Type B pancreatic cell (in vitro differentiated cells): Measurements from ENCODE around the gene HIGD1A. TPM values are rescaled to one million over a fixed set of nuclear protein-coding genes. Genes with fewer than 3 reads are reported as not detected.

ENCODE experiments used
- DNase-seq: peaks from one replicate; pipeline ENCODE4 v3.0.0; 2021; ENCODE audit warnings: mixed read lengths; ENCODE audit not compliant: unreplicated experiment; ENCODE audit errors: extremely low spot score
- H3K27ac Mint-ChIP-seq: 2 replicates; pipeline ENCODE4 v1.8.0; 2021; ENCODE audit warnings: mild to moderate bottlenecking, mixed read lengths
- H3K27me3 Mint-ChIP-seq: 2 replicates; pipeline ENCODE4 v1.8.0; 2021; ENCODE audit warnings: mixed read lengths
- H3K36me3 Mint-ChIP-seq: 2 replicates; pipeline ENCODE4 v1.8.0; 2021; ENCODE audit warnings: mixed read lengths
- H3K4me1 Mint-ChIP-seq: one replicate; pipeline ENCODE4 v1.8.0; 2021; ENCODE audit warnings: mixed read lengths; ENCODE audit not compliant: unreplicated experiment
- H3K4me3 Mint-ChIP-seq: 2 replicates; pipeline ENCODE4 v1.8.0; 2021; ENCODE audit warnings: mild to moderate bottlenecking, mixed read lengths
- H3K9me3 Mint-ChIP-seq: 2 replicates; pipeline ENCODE4 v1.8.0; 2021; ENCODE audit warnings: mixed read lengths
- total RNA-seq: library from RNA; stranded (reverse); gene quantifications from 2 replicates; pipeline ENCODE4 v1.2.1, GENCODE V29; 2021; ENCODE audit warnings: low replicate concordance
- TF ChIP-seq, protein P1 (sequence below): fragments of 200-600 bp; sonication (generic); conservative IDR thresholded peaks from 2 replicates; pipeline ENCODE4 v1.5.0; 2021; ENCODE audit warnings: antibody characterized with exemption, mild to moderate bottlenecking

The HIGD1A gene
- total RNA-seq, 1 donor from 2014 or later, result 100 TPM

DNA sequence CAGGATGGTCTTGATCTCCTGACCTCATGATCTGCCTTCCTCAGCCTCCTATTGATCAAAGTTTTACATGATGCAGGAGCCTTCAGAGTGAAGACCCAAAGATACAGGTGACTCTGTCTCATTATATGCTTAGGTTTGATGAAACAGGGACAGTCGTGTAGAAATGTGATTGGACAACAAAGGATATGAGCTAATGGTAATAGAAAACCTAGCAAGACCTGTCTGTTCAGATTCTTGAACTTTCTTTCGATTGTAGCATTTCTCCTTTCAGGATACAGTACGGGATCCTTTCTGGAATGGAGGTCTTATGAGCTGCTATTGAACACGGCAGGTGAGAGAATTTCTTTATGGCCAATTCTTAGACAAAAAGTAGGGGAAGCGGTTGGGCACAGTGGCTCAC, 4.9 kb upstream of the HIGD1A start, which contains the start of gene ACKR2:
Gene ACKR2 (plus strand): TSS at position 244 of the 400 bp plus-strand sequence. CDS start 55,058 bp downstream, outside the sequence.
- Mint-ChIP-seq H3K4me1 (peaks cover 17% of the 10 kb centered on the region), H3K27ac (peak within 1 kb of the TSS; percentile 74), H3K27me3 (peaks cover 33% of the 10 kb centered on the region), H3K4me3 (peak within 1 kb of the TSS; percentile 79), H3K9me3 (peaks cover 4% of the 10 kb centered on the region), H3K36me3 (peaks cover 4% of the 10 kb centered on the region)
- TF ChIP-seq, protein P1, sequence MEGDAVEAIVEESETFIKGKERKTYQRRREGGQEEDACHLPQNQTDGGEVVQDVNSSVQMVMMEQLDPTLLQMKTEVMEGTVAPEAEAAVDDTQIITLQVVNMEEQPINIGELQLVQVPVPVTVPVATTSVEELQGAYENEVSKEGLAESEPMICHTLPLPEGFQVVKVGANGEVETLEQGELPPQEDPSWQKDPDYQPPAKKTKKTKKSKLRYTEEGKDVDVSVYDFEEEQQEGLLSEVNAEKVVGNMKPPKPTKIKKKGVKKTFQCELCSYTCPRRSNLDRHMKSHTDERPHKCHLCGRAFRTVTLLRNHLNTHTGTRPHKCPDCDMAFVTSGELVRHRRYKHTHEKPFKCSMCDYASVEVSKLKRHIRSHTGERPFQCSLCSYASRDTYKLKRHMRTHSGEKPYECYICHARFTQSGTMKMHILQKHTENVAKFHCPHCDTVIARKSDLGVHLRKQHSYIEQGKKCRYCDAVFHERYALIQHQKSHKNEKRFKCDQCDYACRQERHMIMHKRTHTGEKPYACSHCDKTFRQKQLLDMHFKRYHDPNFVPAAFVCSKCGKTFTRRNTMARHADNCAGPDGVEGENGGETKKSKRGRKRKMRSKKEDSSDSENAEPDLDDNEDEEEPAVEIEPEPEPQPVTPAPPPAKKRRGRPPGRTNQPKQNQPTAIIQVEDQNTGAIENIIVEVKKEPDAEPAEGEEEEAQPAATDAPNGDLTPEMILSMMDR, result no peak
- no peak for DNase-seq

DNA sequence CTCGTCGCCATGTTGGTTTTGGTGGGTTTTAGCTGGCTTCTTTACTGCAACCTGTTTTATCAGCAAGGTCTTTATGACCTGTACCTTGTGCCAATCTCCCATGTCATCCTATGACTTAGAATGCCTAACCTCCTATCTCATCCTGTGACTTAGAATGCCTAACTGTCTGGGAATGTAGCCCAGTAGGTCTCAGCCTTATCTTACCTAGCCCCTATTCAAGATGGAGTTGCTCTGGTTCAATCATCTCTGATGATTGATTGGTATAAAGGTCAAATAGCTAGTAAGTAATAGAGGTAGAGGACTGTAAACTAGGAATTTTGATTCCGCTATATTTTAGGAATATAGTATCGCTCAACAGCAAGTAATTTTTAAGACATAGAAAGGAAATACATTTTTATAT, 3.6 kb upstream of the HIGD1A start:
- H3K4me1 Mint-ChIP-seq, result peaks cover 20% of the 10 kb centered on the region
- DNase-seq, result no peak
- peaks cover 7% of the 10 kb centered on the region for H3K36me3 Mint-ChIP-seq
- no peak overlapping the region for H3K27ac Mint-ChIP-seq
- H3K9me3 Mint-ChIP-seq, result peaks cover 4% of the 10 kb centered on the region
- H3K27me3 Mint-ChIP-seq, result peaks cover 33% of the 10 kb centered on the region
- no peak overlapping the region for H3K4me3 Mint-ChIP-seq
- TF ChIP-seq, protein P1, result no peak

DNA sequence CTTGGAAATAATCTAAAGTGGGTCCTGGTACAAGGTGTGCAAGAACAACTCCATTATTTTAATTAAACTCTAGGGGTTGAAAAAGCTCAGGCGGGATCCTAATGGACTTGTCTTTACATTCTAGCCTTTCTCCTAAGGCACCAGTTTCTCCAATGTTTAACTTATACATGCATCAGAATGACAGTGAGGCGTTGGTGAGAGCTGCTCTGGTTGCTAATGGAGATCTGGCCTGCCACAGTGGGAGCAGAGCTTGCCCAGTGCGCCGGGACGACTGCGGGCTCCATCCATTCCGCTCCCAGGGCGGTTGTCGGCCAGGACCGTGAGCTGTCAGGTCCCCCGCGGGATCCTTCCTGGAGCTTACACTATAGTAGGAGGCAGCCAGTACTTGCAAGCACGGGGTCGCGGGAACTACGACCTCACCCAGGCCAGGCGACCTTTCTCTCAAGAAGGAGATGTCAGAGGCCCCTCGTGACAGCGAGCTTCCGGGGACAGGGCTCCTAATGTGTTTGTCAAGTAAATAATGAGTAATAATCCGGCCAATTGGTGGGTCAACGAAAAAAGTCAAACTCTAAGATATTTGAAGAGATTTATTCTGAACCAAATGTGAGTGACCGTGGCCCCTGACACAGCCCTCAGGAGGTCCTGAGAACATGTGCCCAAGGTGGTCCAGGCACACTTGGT, 991 bp upstream of the HIGD1A start:
- peaks cover 33% of the 10 kb centered on the region for H3K4me1 Mint-ChIP-seq
- H3K27ac Mint-ChIP-seq, result peak overlapping the region; percentile 99
- TF ChIP-seq, protein P1, result no peak
- peak; percentile 71 for DNase-seq
- H3K27me3 Mint-ChIP-seq, result peaks cover 30% of the 10 kb centered on the region
- peaks cover 4% of the 10 kb centered on the region for H3K9me3 Mint-ChIP-seq
- H3K36me3 Mint-ChIP-seq, result peaks cover 16% of the 10 kb centered on the region
- H3K4me3 Mint-ChIP-seq, result peak overlapping the region; percentile 100

DNA sequence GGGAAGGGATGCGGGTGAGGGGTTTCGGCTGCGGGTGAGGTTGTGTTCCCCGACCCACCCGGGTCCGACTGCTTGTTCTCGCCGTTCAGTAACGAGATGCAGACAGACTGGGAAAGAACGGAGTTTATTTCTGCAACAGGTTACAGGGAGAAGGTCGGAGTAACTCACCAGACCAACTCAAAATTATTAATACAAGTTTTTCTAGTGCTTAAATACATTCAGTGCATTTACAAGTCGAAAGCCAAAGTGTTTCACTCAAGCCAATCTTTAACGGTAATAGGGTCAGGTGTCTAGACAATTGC, 492 bp upstream of the HIGD1A start:
- peak overlapping the region; percentile 100 for H3K4me3 Mint-ChIP-seq
- H3K36me3 Mint-ChIP-seq, result peaks cover 16% of the 10 kb centered on the region
- DNase-seq, result no peak
- H3K27me3 Mint-ChIP-seq, result peaks cover 30% of the 10 kb centered on the region
- TF ChIP-seq, protein P1, result no peak
- H3K9me3 Mint-ChIP-seq, result peaks cover 4% of the 10 kb centered on the region
- H3K27ac Mint-ChIP-seq, result peak overlapping the region; percentile 99
- peaks cover 33% of the 10 kb centered on the region for H3K4me1 Mint-ChIP-seq

DNA sequence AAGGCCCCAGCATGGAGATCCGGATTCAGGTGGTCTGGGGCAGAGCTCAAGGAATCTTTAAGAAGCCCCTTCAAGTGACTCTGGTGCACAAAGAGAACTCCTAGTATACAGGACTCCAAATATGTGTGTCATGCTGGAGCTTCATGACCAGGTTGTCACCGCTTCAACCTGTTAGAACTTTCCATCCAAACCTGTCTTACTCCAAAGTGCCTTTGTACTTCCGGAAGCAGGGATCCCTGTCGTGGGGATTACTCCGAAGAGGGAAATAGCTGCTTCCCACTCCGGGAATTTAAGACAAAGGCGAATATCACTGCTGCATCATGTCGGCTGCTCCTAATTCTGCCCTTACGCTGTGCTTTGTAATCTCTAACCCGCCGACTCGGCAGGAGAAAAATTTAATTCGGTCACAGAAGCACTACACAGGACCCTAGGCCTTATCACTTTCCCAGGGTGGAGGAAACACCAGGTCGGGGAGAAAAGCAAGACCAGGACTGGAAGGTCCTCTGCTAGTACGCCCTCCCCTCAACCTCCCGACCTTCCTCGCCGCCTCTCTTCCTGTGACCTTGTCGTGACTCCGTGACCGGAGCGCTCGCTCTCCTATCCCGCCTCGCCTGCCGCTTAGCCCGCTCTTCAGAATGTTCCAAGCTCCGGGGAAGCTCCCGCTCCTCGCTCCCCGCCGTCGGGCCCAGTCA, 730 bp downstream of the HIGD1A start:
- H3K27me3 Mint-ChIP-seq, result peaks cover 25% of the 10 kb centered on the region

More for the DNA sequence above, 730 bp downstream of the HIGD1A start:
- Mint-ChIP-seq H3K4me3 (peak overlapping the region; percentile 100), H3K27ac (peak overlapping the region; percentile 99), H3K4me1 (peaks cover 29% of the 10 kb centered on the region), H3K9me3 (no peaks in the 10 kb centered on the region), H3K36me3 (peaks cover 17% of the 10 kb centered on the region)
- DNase-seq, result peak; percentile 72
- TF ChIP-seq, protein P1, result no peak
